GM18498 (cell line): ENCODE data around the gene PCYOX1L.

Experiments used
- ATAC-seq: cut with Tn5 transposase; IDR thresholded peaks from one replicate; pipeline ENCODE4 v1.9.1; 2021; ENCODE audit warnings: mild to moderate bottlenecking, moderate library complexity; ENCODE audit not compliant: unreplicated experiment

Gene PCYOX1L

GRCh38 chr5:149406203-149406978, 48.5 kb downstream of the PCYOX1L start:
- no peak for ATAC-seq

- no peak for ATAC-seq
Observed at GRCh38 chr5:149406979-149407306, 49.1 kb downstream of the PCYOX1L start.

GRCh38 chr5:149407323-149408251, 49.7 kb downstream of the PCYOX1L start:
- no peak for ATAC-seq

- no peak for ATAC-seq
Observed at GRCh38 chr5:149408252-149409099, 50.6 kb downstream of the PCYOX1L start.

GRCh38 chr5:149409268-149409948, 51.6 kb downstream of the PCYOX1L start:
- ATAC-seq, result no peak

- ATAC-seq, result no peak
Observed at GRCh38 chr5:149410071-149410470, 52.2 kb downstream of the PCYOX1L start.

- no peak for ATAC-seq
Observed at GRCh38 chr5:149410721-149411432, 53.0 kb downstream of the PCYOX1L start.

GRCh38 chr5:149411738-149412519, 54.1 kb downstream of the PCYOX1L start:
- no peak for ATAC-seq

GRCh38 chr5:149412783-149413476, 55.1 kb downstream of the PCYOX1L start:
- ATAC-seq, result no peak

- ATAC-seq, result no peak
Observed at GRCh38 chr5:149413477-149414210, 55.8 kb downstream of the PCYOX1L start.

GRCh38 chr5:149414405-149415065, 56.7 kb downstream of the PCYOX1L start:
- no peak for ATAC-seq

- ATAC-seq, result no peak
Observed at GRCh38 chr5:149415066-149415967, 57.5 kb downstream of the PCYOX1L start.

GRCh38 chr5:149416987-149417710, 59.3 kb downstream of the PCYOX1L start:
- ATAC-seq, result no peak

- ATAC-seq, result no peak
Observed at GRCh38 chr5:149417711-149418368, 60.0 kb downstream of the PCYOX1L start.

GRCh38 chr5:149418910-149419531, 61.2 kb downstream of the PCYOX1L start:
- ATAC-seq, result no peak
